IMR-90 (cell line): ENCODE data around the gene MBOAT2. TPM values are rescaled to one million over a fixed set of nuclear protein-coding genes. Genes with fewer than 3 reads are reported as not detected.
A peak's percentile ranks its signal among the peaks of the same experiment; 100 is the strongest.

Experiments
- ATAC-seq: fragments of 200-7000 bp; cut with Tn5 transposase; 2 replicates; pipeline ENCODE4 v1.9.1; 2020; ENCODE audit warnings: low read depth, mild to moderate bottlenecking, moderate library complexity
- BruUV-seq: library from RNA; stranded (reverse); fragments of 400-500 nt; replicated peaks from 2 replicates; lab custom pipeline; 2021; lab: Mats Ljungman, UMichigan
- CTCF ChIA-PET: fragments of 300-600 bp; formaldehyde crosslinking; extraction: SDS; loops from one replicate; lab custom pipeline; 2021; ENCODE audit warnings: antibody characterized with exemption; lab: Yijun Ruan, JAX
- POLR2A ChIA-PET: fragments of 300-600 bp; sonication (Branson Sonifier 250); formaldehyde crosslinking; loops from one replicate; lab custom pipeline; 2022; ENCODE audit warnings: antibody characterized with exemption; ENCODE audit not compliant: unreplicated experiment; lab: Charles Lee
- DNase-seq: peaks from one replicate; pipeline ENCODE4 v3.0.0; 2013
- H2AFZ ChIP-seq: replicated peaks from 2 replicates; pipeline ENCODE3; 2013; ENCODE audit warnings: low read length, mild to moderate bottlenecking; ENCODE audit not compliant: poor library complexity
- H2AK5ac ChIP-seq: 2 replicates; pipeline ENCODE4 v1.6.1; 2013; ENCODE audit warnings: low read depth, low read length, inconsistent platforms
- H2AK9ac ChIP-seq: replicated peaks from 2 replicates; pipeline ENCODE3; 2013; ENCODE audit warnings: mild to moderate bottlenecking, low read depth, low read length, moderate library complexity; ENCODE audit not compliant: poor library complexity
- H2BK120ac ChIP-seq: 2 replicates; pipeline ENCODE4 v1.6.1; 2013; ENCODE audit warnings: low read depth, low read length, inconsistent platforms
- H2BK15ac ChIP-seq: 3 replicates; pipeline ENCODE4 v1.6.1; 2013; ENCODE audit warnings: low read depth, low read length, inconsistent platforms
- H2BK20ac ChIP-seq: 2 replicates; pipeline ENCODE4 v1.6.1; 2013; ENCODE audit warnings: low read depth, mild to moderate bottlenecking, inconsistent platforms, low read length, moderate library complexity
- H2BK5ac ChIP-seq: 2 replicates; pipeline ENCODE4 v1.6.1; 2013; ENCODE audit warnings: mild to moderate bottlenecking, low read depth, low read length, inconsistent platforms; ENCODE audit not compliant: poor library complexity, severe bottlenecking
- H3K14ac ChIP-seq: replicated peaks from 2 replicates; pipeline ENCODE4 v1.6.1; 2013; ENCODE audit warnings: low read depth, low read length, inconsistent platforms
- H3K18ac ChIP-seq: 2 replicates; pipeline ENCODE4 v1.6.1; 2013; ENCODE audit warnings: low read depth, low read length, control low read depth
- H3K23ac ChIP-seq: 2 replicates; pipeline ENCODE4 v1.6.1; 2013; ENCODE audit warnings: low read depth, low read length, inconsistent platforms
- H3K27ac ChIP-seq: 2 replicates; pipeline ENCODE4 v1.5.1; 2013; ENCODE audit warnings: mild to moderate bottlenecking, control low read depth, low read length; ENCODE audit not compliant: insufficient read depth
- H3K27me3 ChIP-seq: 2 replicates; pipeline ENCODE4 v1.6.1; 2013; ENCODE audit warnings: low read length; ENCODE audit not compliant: control insufficient read depth, insufficient read depth
- H3K36me3 ChIP-seq: 2 replicates; pipeline ENCODE4 v1.6.1; 2013; ENCODE audit warnings: low read length, mixed read lengths; ENCODE audit not compliant: control insufficient read depth, insufficient read depth
- H3K4ac ChIP-seq: 2 replicates; pipeline ENCODE4 v1.6.1; 2013; ENCODE audit warnings: low read depth, low read length, inconsistent platforms
- H3K4me1 ChIP-seq: 2 replicates; pipeline ENCODE4 v1.6.1; 2013; ENCODE audit warnings: low read length, mixed read lengths; ENCODE audit not compliant: control insufficient read depth, insufficient read depth
- H3K4me2 ChIP-seq: 2 replicates; pipeline ENCODE4 v1.6.1; 2013; ENCODE audit warnings: low read depth, mild to moderate bottlenecking, control low read depth, low read length, moderate library complexity
- H3K4me3 ChIP-seq: 2 replicates; pipeline ENCODE4 v1.5.1; 2013; ENCODE audit warnings: low read depth, mild to moderate bottlenecking, control low read depth, low read length, moderate library complexity; ENCODE audit not compliant: insufficient read depth
- H3K56ac ChIP-seq: 2 replicates; pipeline ENCODE4 v1.6.1; 2013; ENCODE audit warnings: low read length, inconsistent platforms; ENCODE audit not compliant: insufficient read depth; ENCODE audit errors: extremely low read depth
- H3K79me1 ChIP-seq, 2 experiments: 2 replicates each; pipeline ENCODE4 v1.6.1; 2013; ENCODE audit warnings: low read length in 2 of 2, inconsistent platforms in 1 of 2, low read depth in 1 of 2
- H3K9ac ChIP-seq: 2 replicates; pipeline ENCODE4 v1.6.1; 2013; ENCODE audit warnings: low read depth, low read length, control low read depth
- H3K9me1 ChIP-seq: 2 replicates; pipeline ENCODE4 v1.6.1; 2013; ENCODE audit warnings: low read length, inconsistent platforms; ENCODE audit not compliant: insufficient read depth
- H3K9me3 ChIP-seq: 2 replicates; pipeline ENCODE4 v1.6.1; 2013; ENCODE audit warnings: low read length; ENCODE audit not compliant: control insufficient read depth, insufficient read depth
- H4K20me1 ChIP-seq: 2 replicates; pipeline ENCODE4 v1.6.1; 2013; ENCODE audit warnings: low read length, inconsistent platforms; ENCODE audit not compliant: insufficient read depth
- H4K5ac ChIP-seq: 2 replicates; pipeline ENCODE4 v1.6.1; 2013; ENCODE audit warnings: mild to moderate bottlenecking, low read depth, low read length, control low read depth
- H4K8ac ChIP-seq, 2 experiments: 2 replicates each; pipeline ENCODE4 v1.6.1; 2013; ENCODE audit warnings: low read depth in 2 of 2, low read length in 2 of 2, control low read depth in 1 of 2, inconsistent platforms in 1 of 2
- H4K91ac ChIP-seq: 2 replicates; pipeline ENCODE4 v1.6.1; 2013; ENCODE audit warnings: low read depth, low read length, inconsistent platforms; ENCODE audit not compliant: insufficient read depth
- CTCF ChIP-seq: conservative IDR thresholded peaks from 2 replicates; pipeline ENCODE4 v1.5.1; 2012; ENCODE audit warnings: mild to moderate bottlenecking, low read depth, low read length, improper control_type of control experiment
- ELK1 ChIP-seq: fragments of 150-350 bp; IDR thresholded peaks from 2 replicates; pipeline ENCODE4 v1.6.1; 2016; ENCODE audit warnings: low read depth, mild to moderate bottlenecking, low read length, moderate library complexity, borderline replicate concordance
- POLR2A ChIP-seq: IDR thresholded peaks from 2 replicates; pipeline ENCODE4 v1.6.1; 2012; ENCODE audit warnings: mild to moderate bottlenecking, low read depth, low read length
- SMC3 ChIP-seq: fragments of 150-350 bp; IDR thresholded peaks from 2 replicates; pipeline ENCODE4 v1.6.1; 2016; ENCODE audit warnings: low read depth, mild to moderate bottlenecking, antibody characterized with exemption, low read length, moderate library complexity
- WGBS, 2 experiments: methylation state at CpG; one replicate each; pipeline versions ENCODE4 v1.1.5 to v1.1.7; 2013; ENCODE audit warnings: missing lambda C conversion rate in 2 of 2; ENCODE audit not compliant: insufficient read length in 1 of 2; ENCODE audit errors: extremely low coverage in 2 of 2; 5-methylcytosine and 5-hydroxymethylcytosine counted together
- dilution Hi-C: fragments of 300-500 bp; cut with HindIII; formaldehyde crosslinking; loops from one replicate; pipeline ENCODE4 v1.14.3; 2018; ENCODE audit warnings: low sequenced_read_pairs; ENCODE audit not compliant: unreplicated experiment
- in situ Hi-C: fragments of 300-500 bp; cut with MboI; formaldehyde crosslinking; loops from 3 replicates; pipeline ENCODE4 v1.14.3; 2019; ENCODE audit warnings: low sequenced_read_pairs, inconsistent platforms, mixed read lengths
- intact Hi-C: fragments of 100-400 bp; cut with micrococcal nuclease; formaldehyde crosslinking; loops from 2 replicates; pipeline ENCODE4 v1.10.0; 2022
- polyA plus RNA-seq, 3 experiments: library from polyadenylated mRNA; depleted of rRNA; stranded (reverse); fragments of >200 nt; gene quantifications; 2 replicates each; pipeline ENCODE4 v1.2.3, GENCODE V29; 2012; ENCODE audit warnings: low replicate concordance in 1 of 3
- total RNA-seq: library from RNA; depleted of rRNA; stranded (reverse); fragments of >200 nt; gene quantifications from 2 replicates; pipeline ENCODE4 v1.2.3, GENCODE V29; 2012

MBOAT2 gene
- total and polyA plus RNA-seq, 2 of the 4 experiments (the other 2 are of a cell fraction) = 33.9 to 102 TPM

- CTCF ChIA-PET = no interaction called here
- H4K8ac ChIP-seq = no peak overlapping the region
- H4K91ac ChIP-seq = no peak overlapping the region
- POLR2A ChIA-PET = no interaction called here
- dilution Hi-C loops = no loop called here
- H3K14ac ChIP-seq = no peak overlapping the region
- H4K20me1 ChIP-seq = no peaks in the 10 kb centered on the region; the same call in none of the 2 replicates
- no peak overlapping the region for H3K23ac ChIP-seq
- no peak overlapping the region for H3K9ac ChIP-seq
- 0 out of 2 replicates have a peak, but pooled peaks cover 5% of the 10 kb centered on the region for H3K9me1 ChIP-seq
- TF ChIP-seq POLR2A (no peak), CTCF (no peak), ELK1 (no peak), SMC3 (no peak)
- no peak overlapping the region for H2BK20ac ChIP-seq
- H2AFZ ChIP-seq = no peak overlapping the region
- no peak overlapping the region for H3K18ac ChIP-seq
- H3K56ac ChIP-seq = no peak overlapping the region
- no peaks in the 10 kb centered on the region for H3K27me3 ChIP-seq
- H3K4me2 ChIP-seq = no peak overlapping the region
- no peak overlapping the region for H4K5ac ChIP-seq
- H3K4ac ChIP-seq = no peak overlapping the region
- H2BK120ac ChIP-seq = no peak overlapping the region
- ATAC-seq = no peak
- no peak overlapping the region for H3K4me3 ChIP-seq
- peaks cover 4% of the 10 kb centered on the region; the same call in 1 of the 2 replicates for H3K4me1 ChIP-seq
- in situ Hi-C loops = no loop called here
- no CpG with 5 or more reads among the region's 1 CpG for WGBS, 2 experiments
- no TSS peak for BruUV-seq
- no peaks in the 10 kb centered on the region for H3K9me3 ChIP-seq
- H2AK9ac ChIP-seq = no peak overlapping the region
- no peak overlapping the region for H2BK15ac ChIP-seq
- no peaks in the 10 kb centered on the region for H3K36me3 ChIP-seq
- H3K79me1 ChIP-seq = peaks cover 41 to 70% of the 10 kb centered on the region in 2 experiments
- no peak overlapping the region for H2AK5ac ChIP-seq
- intact Hi-C loops = no loop called here
- DNase-seq = peak; percentile 46
- H3K27ac ChIP-seq = no peak overlapping the region
- no peak overlapping the region for H2BK5ac ChIP-seq
Observed at GRCh38 chr2:8980096-8980495, 23.4 kb downstream of the MBOAT2 start.
